ENCODE data around the gene LAMA2.

- TF ChIP-seq ELF4 (IDR thresholded peaks at IDR 0.05) (no peak), CTBP1 (IDR thresholded peaks at IDR 0.05; ENCODE audit: borderline replicate concordance) (no peak), TARDBP (IDR thresholded peaks at IDR 0.05) (no peak)
- TF ChIP-seq, protein P1, sequence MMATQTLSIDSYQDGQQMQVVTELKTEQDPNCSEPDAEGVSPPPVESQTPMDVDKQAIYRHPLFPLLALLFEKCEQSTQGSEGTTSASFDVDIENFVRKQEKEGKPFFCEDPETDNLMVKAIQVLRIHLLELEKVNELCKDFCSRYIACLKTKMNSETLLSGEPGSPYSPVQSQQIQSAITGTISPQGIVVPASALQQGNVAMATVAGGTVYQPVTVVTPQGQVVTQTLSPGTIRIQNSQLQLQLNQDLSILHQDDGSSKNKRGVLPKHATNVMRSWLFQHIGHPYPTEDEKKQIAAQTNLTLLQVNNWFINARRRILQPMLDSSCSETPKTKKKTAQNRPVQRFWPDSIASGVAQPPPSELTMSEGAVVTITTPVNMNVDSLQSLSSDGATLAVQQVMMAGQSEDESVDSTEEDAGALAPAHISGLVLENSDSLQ (IDR thresholded peaks at IDR 0.05) = no peak
These were observed 329.1 kb downstream of the LAMA2 start for GRCh38 chr6:129212081-129212480.
